Natural killer cell (primary cell): Measurements from ENCODE around the gene SMARCB1. TPM values are rescaled to one million over a fixed set of nuclear protein-coding genes. Genes with fewer than 3 reads are reported as not detected.

ENCODE experiments used
- ATAC-seq, 3 donors: fragments of 150-1000 bp in 2 of 3; fragments of 200-7000 bp in 1 of 3; cut with Tn5 transposase; 1 replicate in 1 of 3; 2 replicates in 2 of 3; pipeline ENCODE4 v1.10.0; 2021; ENCODE audit warnings: mild to moderate bottlenecking in 2 of 3, moderate library complexity in 2 of 3
- DNase-seq, 2 donors: peaks; one replicate each; pipeline versions ENCODE4 v3.0.0 to v3.0.0-alpha.2; 2013 to 2021; ENCODE audit warnings: mixed read lengths in 1 of 2
- H3K27ac ChIP-seq: one replicate; pipeline ENCODE4 v1.5.1; 2013; ENCODE audit warnings: mild to moderate bottlenecking, low read length
- H3K27me3 ChIP-seq: one replicate; pipeline ENCODE4 v1.6.1; 2013; ENCODE audit warnings: low read length; ENCODE audit not compliant: control insufficient read depth, insufficient read depth
- H3K36me3 ChIP-seq: one replicate; pipeline ENCODE4 v1.6.1; 2013; ENCODE audit warnings: low read length; ENCODE audit not compliant: control insufficient read depth, insufficient read depth
- H3K4me1 ChIP-seq: one replicate; pipeline ENCODE4 v1.6.1; 2013; ENCODE audit warnings: low read length; ENCODE audit not compliant: control insufficient read depth, insufficient read depth
- H3K4me3 ChIP-seq: one replicate; pipeline ENCODE4 v1.5.1; 2013; ENCODE audit warnings: low read length
- H3K9me3 ChIP-seq: one replicate; pipeline ENCODE4 v1.6.1; 2013; ENCODE audit warnings: low read length; ENCODE audit not compliant: control insufficient read depth, insufficient read depth
- H3K27ac Mint-ChIP-seq, 2 donors: one replicate each; pipeline ENCODE4 v1.8.0; 2022; ENCODE audit warnings: mild to moderate bottlenecking in 2 of 2, mixed read lengths in 2 of 2, moderate library complexity in 1 of 2
- H3K27me3 Mint-ChIP-seq, 2 donors: one replicate each; pipeline ENCODE4 v1.8.0; 2022; ENCODE audit warnings: low read depth in 2 of 2, mixed read lengths in 2 of 2
- H3K36me3 Mint-ChIP-seq: one replicate; pipeline ENCODE4 v1.8.0; 2022; ENCODE audit warnings: mixed read lengths
- H3K4me1 Mint-ChIP-seq, 2 donors: one replicate each; pipeline ENCODE4 v1.8.0; 2022; ENCODE audit warnings: mixed read lengths in 2 of 2
- H3K4me3 Mint-ChIP-seq: one replicate; pipeline ENCODE4 v1.8.0; 2022; ENCODE audit warnings: mild to moderate bottlenecking, moderate library complexity, mixed read lengths
- H3K9me3 Mint-ChIP-seq, 2 donors: one replicate each; pipeline ENCODE4 v1.8.0; 2022; ENCODE audit warnings: mixed read lengths in 2 of 2
- WGBS: methylation state at CpG from one replicate; pipeline ENCODE4 v1.1.7; 2013; ENCODE audit warnings: missing lambda C conversion rate; ENCODE audit not compliant: insufficient coverage; 5-methylcytosine and 5-hydroxymethylcytosine counted together
- intact Hi-C: fragments of 100-400 bp; cut with micrococcal nuclease; formaldehyde crosslinking; loops from one replicate; pipeline ENCODE4 v1.14.2; 2022
- total RNA-seq, 4 donors: library from RNA; stranded (reverse); fragments of 120-200 nt in 1 of 4; gene quantifications; one replicate each; pipeline versions ENCODE4 v1.2.3 to v1.2.4, GENCODE V29; 2013 to 2022
- TF ChIP-seq, protein P1 (sequence below): fragments of 200-600 bp; IDR thresholded peaks from one replicate; pipeline ENCODE4 v1.8.0; 2022; ENCODE audit warnings: antibody characterized with exemption

The SMARCB1 gene
- total RNA-seq, 3 donors from 2014 or later (not counting 1 experiment from before 2014, with no cell fraction given): 56.3 to 76.9 (median 69.8) TPM

DNA sequence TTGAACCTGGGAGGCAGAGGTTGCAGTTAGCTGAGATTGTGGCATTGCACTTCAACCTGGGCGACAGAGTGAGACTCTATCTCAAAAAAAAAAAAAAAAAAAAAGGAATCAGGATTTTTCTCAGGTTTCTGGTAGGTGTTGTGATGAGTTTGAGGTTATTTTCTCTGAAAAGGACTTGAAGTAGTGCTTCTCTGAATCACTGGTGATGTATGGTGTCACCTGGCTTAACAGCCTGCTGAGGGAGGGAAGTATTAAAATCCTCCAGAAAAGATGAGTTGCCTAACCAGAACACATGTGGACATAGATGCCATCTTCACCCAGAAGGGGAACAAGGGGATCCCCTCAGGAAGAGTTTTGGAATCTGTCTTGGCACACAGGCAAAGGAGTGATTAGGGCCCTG, 20.1 kb downstream of the SMARCB1 start:
- Mint-ChIP-seq H3K4me3 (no peak overlapping the region), H3K9me3 (no peaks in the 10 kb centered on the region), H3K27ac (no peak overlapping the region), H3K36me3 (no peaks in the 10 kb centered on the region), H3K4me1 (peaks cover 0 to 6% of the 10 kb centered on the region in 2 donors), H3K27me3 (no peaks in the 10 kb centered on the region)
- peaks cover 8% of the 10 kb centered on the region for H3K4me1 ChIP-seq
- peaks cover 44% of the 10 kb centered on the region for H3K36me3 ChIP-seq
- WGBS: 100% methylated on average over 1 of the region's 1 CpG
- no peak for ATAC-seq
- no peak for DNase-seq
- H3K9me3 ChIP-seq: no peaks in the 10 kb centered on the region
- no peak overlapping the region for H3K27ac ChIP-seq
- H3K27me3 ChIP-seq: no peaks in the 10 kb centered on the region
- intact Hi-C loops: no loop called here
- no peak overlapping the region for H3K4me3 ChIP-seq
- TF ChIP-seq, protein P1, sequence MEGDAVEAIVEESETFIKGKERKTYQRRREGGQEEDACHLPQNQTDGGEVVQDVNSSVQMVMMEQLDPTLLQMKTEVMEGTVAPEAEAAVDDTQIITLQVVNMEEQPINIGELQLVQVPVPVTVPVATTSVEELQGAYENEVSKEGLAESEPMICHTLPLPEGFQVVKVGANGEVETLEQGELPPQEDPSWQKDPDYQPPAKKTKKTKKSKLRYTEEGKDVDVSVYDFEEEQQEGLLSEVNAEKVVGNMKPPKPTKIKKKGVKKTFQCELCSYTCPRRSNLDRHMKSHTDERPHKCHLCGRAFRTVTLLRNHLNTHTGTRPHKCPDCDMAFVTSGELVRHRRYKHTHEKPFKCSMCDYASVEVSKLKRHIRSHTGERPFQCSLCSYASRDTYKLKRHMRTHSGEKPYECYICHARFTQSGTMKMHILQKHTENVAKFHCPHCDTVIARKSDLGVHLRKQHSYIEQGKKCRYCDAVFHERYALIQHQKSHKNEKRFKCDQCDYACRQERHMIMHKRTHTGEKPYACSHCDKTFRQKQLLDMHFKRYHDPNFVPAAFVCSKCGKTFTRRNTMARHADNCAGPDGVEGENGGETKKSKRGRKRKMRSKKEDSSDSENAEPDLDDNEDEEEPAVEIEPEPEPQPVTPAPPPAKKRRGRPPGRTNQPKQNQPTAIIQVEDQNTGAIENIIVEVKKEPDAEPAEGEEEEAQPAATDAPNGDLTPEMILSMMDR: no peak

DNA sequence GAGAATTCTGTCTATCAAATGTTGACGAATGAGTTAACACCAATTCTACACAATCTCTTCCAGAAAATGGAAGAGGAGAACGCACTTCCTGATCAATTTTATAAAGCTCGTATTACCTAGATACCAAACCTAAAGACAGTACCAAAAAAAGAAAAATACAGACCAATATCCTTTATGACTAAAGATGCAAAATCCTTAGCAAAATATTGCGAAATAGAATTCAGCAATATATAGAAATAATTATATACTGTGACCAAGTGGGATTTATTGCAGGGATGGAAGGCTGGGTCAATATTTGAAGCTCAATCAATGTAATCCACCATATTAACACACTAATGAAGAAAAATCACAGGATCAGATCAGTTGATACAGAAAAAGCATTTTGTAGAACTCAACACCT, 25.6 kb downstream of the SMARCB1 start:
- WGBS: 98% methylated on average over 3 of the region's 4 CpGs
- Histone ChIP-seq H3K4me3 (no peak overlapping the region), H3K36me3 (peaks cover 27% of the 10 kb centered on the region), H3K4me1 (no peaks in the 10 kb centered on the region), H3K27me3 (no peaks in the 10 kb centered on the region), H3K9me3 (no peaks in the 10 kb centered on the region), H3K27ac (no peak overlapping the region)
- ATAC-seq (no peak), DNase-seq (no peak)
- no peaks in the 10 kb centered on the region for H3K9me3 Mint-ChIP-seq
- H3K27me3 Mint-ChIP-seq: no peaks in the 10 kb centered on the region
- no peak overlapping the region for H3K4me3 Mint-ChIP-seq
- H3K27ac Mint-ChIP-seq: no peak overlapping the region
- no peaks in the 10 kb centered on the region for H3K4me1 Mint-ChIP-seq
- H3K36me3 Mint-ChIP-seq: no peaks in the 10 kb centered on the region
- intact Hi-C loops: no loop called here
- TF ChIP-seq, protein P1: no peak

DNA sequence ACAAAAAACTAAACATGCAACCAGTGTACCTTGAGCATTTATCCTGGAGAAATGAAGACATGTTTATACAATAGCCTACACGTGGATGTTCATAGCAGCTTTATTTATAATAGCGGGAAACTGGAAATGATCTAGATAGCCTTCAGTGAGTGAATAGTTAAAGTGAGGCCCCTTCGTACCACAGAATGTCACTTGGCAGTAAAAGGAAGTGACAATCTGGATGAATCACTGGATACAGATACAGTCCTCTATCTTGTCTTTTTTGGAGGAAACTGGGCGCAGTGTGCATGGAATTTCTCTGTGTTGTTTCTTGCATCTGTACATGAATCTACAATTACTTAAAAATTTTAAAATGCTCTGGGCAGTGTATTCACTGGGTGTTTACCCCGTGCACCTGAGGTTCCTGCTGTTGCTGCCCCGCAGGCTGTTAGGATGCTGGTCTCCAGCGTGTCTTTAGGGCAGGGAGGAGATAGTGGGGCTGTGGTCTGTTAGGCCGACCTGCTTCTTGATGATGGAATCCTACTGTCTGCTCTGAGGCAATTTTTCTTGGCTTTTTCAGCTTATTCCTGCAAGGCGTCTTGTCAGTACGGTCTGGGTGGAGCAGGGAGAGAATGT, 28.9 kb downstream of the SMARCB1 start:
- H3K27ac ChIP-seq: no peak overlapping the region
- DNase-seq (no peak), ATAC-seq (no peak)
- no peaks in the 10 kb centered on the region for H3K27me3 ChIP-seq
- no peak overlapping the region for H3K4me3 Mint-ChIP-seq
- H3K9me3 ChIP-seq: no peaks in the 10 kb centered on the region
- H3K27ac Mint-ChIP-seq: no peak overlapping the region
- H3K36me3 Mint-ChIP-seq: no peaks in the 10 kb centered on the region
- H3K36me3 ChIP-seq: peaks cover 44% of the 10 kb centered on the region
- TF ChIP-seq, protein P1: no peak
- H3K27me3 Mint-ChIP-seq: no peaks in the 10 kb centered on the region
- peaks cover 4% of the 10 kb centered on the region for H3K4me1 ChIP-seq
- 93% methylated on average over 10 of the region's 10 CpGs for WGBS
- H3K9me3 Mint-ChIP-seq: no peaks in the 10 kb centered on the region
- no peaks in the 10 kb centered on the region for H3K4me1 Mint-ChIP-seq
- intact Hi-C loops: no loop called here
- H3K4me3 ChIP-seq: no peak overlapping the region
